GM12878 (cell line): ENCODE data around the gene TBC1D1.

ENCODE experiments used
- ATF7 ChIP-seq: fragments of 450-650 bp; IDR thresholded peaks from 2 replicates; pipeline ENCODE4 v1.6.1; 2016; ENCODE audit warnings: low read depth, mild to moderate bottlenecking
- BHLHE40 ChIP-seq, 2 experiments: fragments of 450-650 bp in 1 of 2; IDR thresholded peaks; 2 replicates each; pipeline ENCODE4 v1.6.1; 2011 to 2017; ENCODE audit warnings: low read depth in 2 of 2, borderline replicate concordance in 1 of 2, improper control_type of control experiment in 1 of 2, low read length in 1 of 2, mild to moderate bottlenecking in 1 of 2
- CBFB ChIP-seq: IDR thresholded peaks from 2 replicates; pipeline ENCODE4 v1.6.1; 2016; ENCODE audit warnings: antibody characterized with exemption, low read depth
- CTCF ChIP-seq, 3 experiments: IDR thresholded peaks in 2 of 3; conservative IDR thresholded peaks in 1 of 3; 2 replicates each; pipeline ENCODE4 v1.5.1; 2011; ENCODE audit warnings: low read depth in 3 of 3, low read length in 3 of 3, mild to moderate bottlenecking in 3 of 3, control low read depth in 2 of 3, moderate library complexity in 2 of 3, inconsistent platforms in 1 of 3, mixed read lengths in 1 of 3; ENCODE audit not compliant: control insufficient read depth in 2 of 3, insufficient read depth in 1 of 3; ENCODE audit errors: extremely low read depth in 1 of 3
- IKZF1 ChIP-seq: fragments of 450-650 bp; conservative IDR thresholded peaks from 2 replicates; pipeline ENCODE4 v1.6.1; 2017; ENCODE audit warnings: antibody characterized with exemption, mild to moderate bottlenecking
- JUND ChIP-seq: IDR thresholded peaks from 2 replicates; pipeline ENCODE4 v1.6.1; 2012; ENCODE audit warnings: low read depth, mild to moderate bottlenecking, low read length, improper control_type of control experiment, moderate library complexity
- RAD21 ChIP-seq: IDR thresholded peaks from 2 replicates; pipeline ENCODE4 v1.6.1; 2011; ENCODE audit warnings: mild to moderate bottlenecking, low read depth, low read length, moderate library complexity; ENCODE audit not compliant: insufficient read depth
- SIX5 ChIP-seq: IDR thresholded peaks from 2 replicates; pipeline ENCODE4 v1.6.1; 2011; ENCODE audit warnings: mild to moderate bottlenecking, low read depth, low read length, moderate library complexity; ENCODE audit not compliant: severe bottlenecking
- TBL1XR1 ChIP-seq: IDR thresholded peaks from 2 replicates; pipeline ENCODE4 v1.6.1; 2012; ENCODE audit warnings: low read depth, low read length, improper control_type of control experiment
- TF ChIP-seq, protein P1 (sequence below): IDR thresholded peaks from 2 replicates; pipeline ENCODE4 v1.6.1; 2012; ENCODE audit warnings: mild to moderate bottlenecking, low read depth, low read length

GRCh38 chr4:37902212-37902611 lies 11.3 kb downstream of the TBC1D1 start:
- no peak for TF ChIP-seq CBFB
- no peak for TF ChIP-seq JUND
- no peak for TF ChIP-seq CTCF (IDR thresholded peaks at IDR 0.05 in 2 of 3, conservative IDR thresholded peaks at IDR 0.05 in 1 of 3; ENCODE audit: control insufficient read depth in 2 of 3, extremely low read depth in 1 of 3, insufficient read depth in 1 of 3, low read depth in 3 of 3, low read length in 3 of 3)
- no peak for TF ChIP-seq IKZF1
- no peak for TF ChIP-seq RAD21
- TF ChIP-seq SIX5 = no peak
- no peak for TF ChIP-seq ATF7
- TF ChIP-seq, protein P1, sequence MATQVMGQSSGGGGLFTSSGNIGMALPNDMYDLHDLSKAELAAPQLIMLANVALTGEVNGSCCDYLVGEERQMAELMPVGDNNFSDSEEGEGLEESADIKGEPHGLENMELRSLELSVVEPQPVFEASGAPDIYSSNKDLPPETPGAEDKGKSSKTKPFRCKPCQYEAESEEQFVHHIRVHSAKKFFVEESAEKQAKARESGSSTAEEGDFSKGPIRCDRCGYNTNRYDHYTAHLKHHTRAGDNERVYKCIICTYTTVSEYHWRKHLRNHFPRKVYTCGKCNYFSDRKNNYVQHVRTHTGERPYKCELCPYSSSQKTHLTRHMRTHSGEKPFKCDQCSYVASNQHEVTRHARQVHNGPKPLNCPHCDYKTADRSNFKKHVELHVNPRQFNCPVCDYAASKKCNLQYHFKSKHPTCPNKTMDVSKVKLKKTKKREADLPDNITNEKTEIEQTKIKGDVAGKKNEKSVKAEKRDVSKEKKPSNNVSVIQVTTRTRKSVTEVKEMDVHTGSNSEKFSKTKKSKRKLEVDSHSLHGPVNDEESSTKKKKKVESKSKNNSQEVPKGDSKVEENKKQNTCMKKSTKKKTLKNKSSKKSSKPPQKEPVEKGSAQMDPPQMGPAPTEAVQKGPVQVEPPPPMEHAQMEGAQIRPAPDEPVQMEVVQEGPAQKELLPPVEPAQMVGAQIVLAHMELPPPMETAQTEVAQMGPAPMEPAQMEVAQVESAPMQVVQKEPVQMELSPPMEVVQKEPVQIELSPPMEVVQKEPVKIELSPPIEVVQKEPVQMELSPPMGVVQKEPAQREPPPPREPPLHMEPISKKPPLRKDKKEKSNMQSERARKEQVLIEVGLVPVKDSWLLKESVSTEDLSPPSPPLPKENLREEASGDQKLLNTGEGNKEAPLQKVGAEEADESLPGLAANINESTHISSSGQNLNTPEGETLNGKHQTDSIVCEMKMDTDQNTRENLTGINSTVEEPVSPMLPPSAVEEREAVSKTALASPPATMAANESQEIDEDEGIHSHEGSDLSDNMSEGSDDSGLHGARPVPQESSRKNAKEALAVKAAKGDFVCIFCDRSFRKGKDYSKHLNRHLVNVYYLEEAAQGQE = no peak
- TF ChIP-seq TBL1XR1 = no peak
- TF ChIP-seq BHLHE40 (IDR thresholded peaks at IDR 0.05; ENCODE audit: borderline replicate concordance in 1 of 2, low read depth in 2 of 2, low read length in 1 of 2) = no peak
